22Rv1 (cell line): Measurements from ENCODE around the gene MAN2A1.

Experiments used
- CTCF ChIP-seq: fragments of 450-650 bp; IDR thresholded peaks from 2 replicates; pipeline ENCODE4 v1.5.1; 2017; ENCODE audit warnings: mild to moderate bottlenecking
- ZFX ChIP-seq: fragments of 450-650 bp; IDR thresholded peaks from 2 replicates; pipeline ENCODE4 v1.6.1; 2017; ENCODE audit warnings: antibody characterized with exemption, borderline replicate concordance

GRCh38 chr5:109759306-109759705, 69.6 kb downstream of the MAN2A1 start:
- no peak for TF ChIP-seq CTCF
- no peak for TF ChIP-seq ZFX
